ENCODE data around the gene KNSTRN.
A peak's percentile ranks its signal among the peaks of the same experiment; 100 is the strongest.

The KNSTRN gene

DNA sequence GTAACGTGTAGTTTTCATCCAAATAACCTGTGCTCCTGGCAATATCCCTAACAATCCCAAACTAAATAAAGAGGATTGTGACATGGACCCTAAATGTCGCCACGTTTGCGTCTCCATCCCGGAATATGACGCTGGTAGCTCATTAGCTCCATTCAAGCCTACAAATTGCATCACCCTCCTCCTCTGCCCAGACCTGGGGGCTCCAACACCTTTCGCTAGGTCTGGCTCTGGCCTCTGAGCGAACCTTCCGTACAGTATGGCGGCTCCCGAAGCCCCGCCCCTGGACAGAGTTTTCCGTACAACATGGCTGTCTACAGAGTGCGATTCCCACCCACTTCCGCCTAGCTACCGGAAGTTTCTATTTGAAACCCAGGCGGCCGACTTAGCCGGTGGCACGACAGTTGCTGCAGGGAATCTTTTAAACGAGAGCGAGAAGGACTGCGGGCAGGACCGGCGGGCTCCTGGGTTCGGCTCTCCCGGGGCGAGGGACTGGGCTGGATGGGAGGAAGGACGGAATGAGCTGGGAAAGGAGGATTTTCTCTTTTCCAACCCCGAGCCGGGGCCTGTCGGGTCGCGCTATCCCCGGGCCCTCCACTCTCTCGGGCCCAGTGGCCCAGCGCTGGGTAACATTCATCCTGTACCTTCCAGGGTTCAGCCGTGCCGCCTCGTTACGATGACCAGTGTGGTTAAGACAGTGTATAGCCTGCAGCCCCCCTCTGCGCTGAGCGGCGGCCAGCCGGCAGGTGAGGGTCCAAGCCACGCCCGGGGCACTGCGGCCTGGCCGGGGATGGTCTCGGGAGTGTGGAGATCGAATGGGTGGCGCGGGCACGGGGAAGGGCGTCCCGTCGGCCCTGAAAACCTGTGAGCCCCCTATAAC is at the start of gene KNSTRN:
Gene KNSTRN, plus strand, starts transcription at position 142 of the 877 bp plus-strand sequence. Its CDS starts 115 bp downstream, at position 257.
- no peaks in the 10 kb centered on the region for H3K27me3 Mint-ChIP-seq
- H3K4me3 Mint-ChIP-seq = peak within 1 kb of the TSS; percentile 92
- H3K36me3 Mint-ChIP-seq (ENCODE audit: low read depth) = peaks cover 33% of the 10 kb centered on the region
- peak within 1 kb of the TSS; percentile 79 for H3K27ac Mint-ChIP-seq
- H3K4me1 Mint-ChIP-seq (ENCODE audit: low read depth) = peaks cover 16% of the 10 kb centered on the region
- H3K9me3 Mint-ChIP-seq = no peaks in the 10 kb centered on the region

DNA sequence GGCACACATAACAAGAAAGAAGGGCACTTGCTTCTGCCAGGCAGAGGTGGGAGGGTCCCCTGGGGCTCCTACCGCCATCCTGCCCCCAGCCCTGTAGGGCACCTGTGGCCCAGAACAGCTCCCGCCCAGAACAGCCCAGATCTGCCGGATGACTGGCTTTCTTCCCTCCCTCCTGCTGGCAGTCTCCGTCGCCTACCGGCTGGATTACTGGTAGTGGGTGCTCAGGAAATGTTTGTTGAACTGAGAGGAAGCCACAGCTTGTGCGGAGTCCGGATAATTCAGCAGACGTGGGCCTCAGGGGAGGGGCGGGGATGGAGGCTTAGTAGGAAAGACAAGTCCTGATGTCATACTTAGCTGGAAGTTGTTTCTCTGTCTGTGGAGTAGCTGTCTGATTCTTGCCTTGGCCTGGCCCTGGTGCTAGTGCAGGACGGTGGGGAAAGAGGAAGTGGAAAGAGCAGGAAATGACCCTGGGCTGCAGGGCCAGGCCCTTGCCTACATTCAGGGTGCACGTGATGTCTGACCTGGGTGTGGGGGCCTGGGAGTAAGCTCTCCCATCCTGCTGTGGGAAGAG is 48.5 kb upstream of the KNSTRN start:
- Mint-ChIP-seq H3K9me3 (no peaks in the 10 kb centered on the region), H3K36me3 (ENCODE audit: low read depth) (no peaks in the 10 kb centered on the region), H3K27ac (peak overlapping the region; percentile 54), H3K27me3 (no peaks in the 10 kb centered on the region), H3K4me1 (ENCODE audit: low read depth) (peaks cover 18% of the 10 kb centered on the region), H3K4me3 (no peak overlapping the region)

GRCh38 chr15:40334541-40334940 is 48.0 kb upstream of the KNSTRN start:
- H3K4me1 Mint-ChIP-seq (ENCODE audit: low read depth) = peaks cover 18% of the 10 kb centered on the region
- H3K4me3 Mint-ChIP-seq = no peak overlapping the region
- no peak overlapping the region for H3K27ac Mint-ChIP-seq

GRCh38 chr15:40334941-40335795 is 47.4 kb upstream of the KNSTRN start:
- Mint-ChIP-seq H3K4me3 (no peak overlapping the region), H3K36me3 (ENCODE audit: low read depth) (no peaks in the 10 kb centered on the region), H3K27ac (no peak overlapping the region), H3K27me3 (no peaks in the 10 kb centered on the region), H3K4me1 (ENCODE audit: low read depth) (peaks cover 18% of the 10 kb centered on the region), H3K9me3 (no peaks in the 10 kb centered on the region)

More at GRCh38 chr15:40334541-40334940, 48.0 kb upstream of the KNSTRN start:
- H3K36me3 Mint-ChIP-seq (ENCODE audit: low read depth) = no peaks in the 10 kb centered on the region
- H3K9me3 Mint-ChIP-seq = no peaks in the 10 kb centered on the region
- H3K27me3 Mint-ChIP-seq = no peaks in the 10 kb centered on the region

DNA sequence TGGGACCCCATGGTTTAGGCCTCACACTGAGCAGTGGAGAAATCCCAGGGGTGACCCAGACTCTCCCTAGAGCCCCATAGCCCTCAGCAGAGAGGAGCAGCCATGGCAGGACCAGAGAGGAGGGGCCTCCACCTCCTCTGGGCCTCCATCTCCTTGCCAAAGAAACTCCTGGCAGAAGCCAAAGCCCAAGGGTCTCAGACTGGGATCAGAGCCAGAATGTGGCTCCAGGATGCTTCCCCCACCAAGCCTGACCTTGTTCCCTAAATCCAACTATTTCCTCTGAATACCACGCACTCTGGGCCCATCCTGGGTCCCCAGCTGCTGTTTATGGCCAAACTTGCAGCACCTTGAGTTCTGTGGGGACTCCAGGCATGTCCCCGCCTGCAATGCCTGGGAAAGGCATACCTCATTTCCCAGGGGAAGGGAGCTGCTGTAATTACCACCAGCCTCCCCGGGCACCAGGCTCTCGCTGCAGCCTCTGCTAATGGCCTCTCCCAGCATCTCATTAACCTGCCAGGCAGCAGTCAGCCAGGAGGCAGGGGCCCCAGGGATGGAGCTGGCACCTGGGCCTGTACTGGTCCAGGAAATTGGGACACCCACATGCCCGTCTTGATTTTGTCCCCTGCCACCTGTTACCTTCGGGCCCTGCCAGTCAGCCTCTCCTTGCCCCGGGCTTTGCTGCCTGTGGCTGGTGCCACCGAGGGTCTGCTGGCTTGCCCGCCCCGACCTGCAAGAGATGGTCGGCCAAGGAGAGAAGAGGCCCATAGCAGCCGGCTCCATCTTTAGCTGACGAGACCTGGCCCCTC is 46.4 kb upstream of the KNSTRN start:
- Mint-ChIP-seq H3K27ac (no peak overlapping the region), H3K4me3 (no peak overlapping the region)

GRCh38 chr15:40336744-40337122 is 45.8 kb upstream of the KNSTRN start:
- Mint-ChIP-seq H3K9me3 (no peaks in the 10 kb centered on the region), H3K27ac (no peak overlapping the region), H3K36me3 (ENCODE audit: low read depth) (no peaks in the 10 kb centered on the region), H3K4me1 (ENCODE audit: low read depth) (peaks cover 18% of the 10 kb centered on the region), H3K27me3 (no peaks in the 10 kb centered on the region), H3K4me3 (no peak overlapping the region)

More for the DNA sequence above, 46.4 kb upstream of the KNSTRN start:
- Mint-ChIP-seq H3K36me3 (ENCODE audit: low read depth) (no peaks in the 10 kb centered on the region), H3K9me3 (no peaks in the 10 kb centered on the region), H3K27me3 (no peaks in the 10 kb centered on the region), H3K4me1 (ENCODE audit: low read depth) (peaks cover 18% of the 10 kb centered on the region)

- Mint-ChIP-seq H3K4me3 (no peak overlapping the region), H3K4me1 (ENCODE audit: low read depth) (peaks cover 18% of the 10 kb centered on the region), H3K9me3 (no peaks in the 10 kb centered on the region)
Measured at GRCh38 chr15:40337597-40337996, 44.9 kb upstream of the KNSTRN start.

GRCh38 chr15:40338041-40338657 is 44.4 kb upstream of the KNSTRN start:
- Mint-ChIP-seq H3K4me1 (ENCODE audit: low read depth) (peaks cover 18% of the 10 kb centered on the region), H3K4me3 (no peak overlapping the region), H3K9me3 (no peaks in the 10 kb centered on the region), H3K36me3 (ENCODE audit: low read depth) (no peaks in the 10 kb centered on the region), H3K27ac (no peak overlapping the region), H3K27me3 (no peaks in the 10 kb centered on the region)

More at GRCh38 chr15:40337597-40337996, 44.9 kb upstream of the KNSTRN start:
- no peaks in the 10 kb centered on the region for H3K36me3 Mint-ChIP-seq (ENCODE audit: low read depth)
- no peak overlapping the region for H3K27ac Mint-ChIP-seq
- H3K27me3 Mint-ChIP-seq = no peaks in the 10 kb centered on the region

GRCh38 chr15:40338921-40339620 is 43.5 kb upstream of the KNSTRN start:
- no peak overlapping the region for H3K4me3 Mint-ChIP-seq
- H3K9me3 Mint-ChIP-seq = no peaks in the 10 kb centered on the region
- no peak overlapping the region for H3K27ac Mint-ChIP-seq
- H3K36me3 Mint-ChIP-seq (ENCODE audit: low read depth) = no peaks in the 10 kb centered on the region
- peaks cover 12% of the 10 kb centered on the region for H3K4me1 Mint-ChIP-seq (ENCODE audit: low read depth)
- no peaks in the 10 kb centered on the region for H3K27me3 Mint-ChIP-seq

GRCh38 chr15:40339621-40339945 is 42.9 kb upstream of the KNSTRN start:
- Mint-ChIP-seq H3K4me1 (ENCODE audit: low read depth) (peaks cover 7% of the 10 kb centered on the region), H3K9me3 (no peaks in the 10 kb centered on the region), H3K27ac (no peak overlapping the region), H3K27me3 (no peaks in the 10 kb centered on the region), H3K4me3 (no peak overlapping the region), H3K36me3 (ENCODE audit: low read depth) (no peaks in the 10 kb centered on the region)

GRCh38 chr15:40340038-40340739 is 42.3 kb upstream of the KNSTRN start:
- Mint-ChIP-seq H3K4me1 (ENCODE audit: low read depth) (peaks cover 7% of the 10 kb centered on the region), H3K27ac (no peak overlapping the region), H3K4me3 (no peak overlapping the region), H3K9me3 (no peaks in the 10 kb centered on the region), H3K36me3 (ENCODE audit: low read depth) (no peaks in the 10 kb centered on the region), H3K27me3 (no peaks in the 10 kb centered on the region)

- no peak within 1 kb of the TSS for H3K27ac Mint-ChIP-seq
- no peaks in the 10 kb centered on the region for H3K9me3 Mint-ChIP-seq
- peaks cover 7% of the 10 kb centered on the region for H3K4me1 Mint-ChIP-seq (ENCODE audit: low read depth)
- no peaks in the 10 kb centered on the region for H3K27me3 Mint-ChIP-seq
- H3K36me3 Mint-ChIP-seq (ENCODE audit: low read depth) = no peaks in the 10 kb centered on the region
- H3K4me3 Mint-ChIP-seq = no peak within 1 kb of the TSS
Measured at GRCh38 chr15:40340740-40341400, 41.7 kb upstream of the KNSTRN start, which contains the start of gene CCDC9B. CCDC9B (minus strand) TSS chr15:40340939; CDS start chr15:40340819, 120 bp downstream.

Data from stimulated activated naive CD8-positive, alpha-beta T cell treated with anti-CD3 and anti-CD28 coated beads, Interleukin-15, Interleukin-2, amounts not matched to agents 100 ng/mL and 50 ng/mL, for 24 hours (primary cell).